Fibroblast of skin of abdomen (primary cell): ENCODE data around the gene E2F1.
"Not testable (repeated sequence)": the region's sequence is repeated elsewhere in the genome, so short reads cannot be mapped to it uniquely, and the experiment has no call there.

ENCODE experiments used
- DNase-seq: peaks from one replicate; pipeline ENCODE4 v3.0.0-alpha.2; 2013

E2F1 gene

DNA sequence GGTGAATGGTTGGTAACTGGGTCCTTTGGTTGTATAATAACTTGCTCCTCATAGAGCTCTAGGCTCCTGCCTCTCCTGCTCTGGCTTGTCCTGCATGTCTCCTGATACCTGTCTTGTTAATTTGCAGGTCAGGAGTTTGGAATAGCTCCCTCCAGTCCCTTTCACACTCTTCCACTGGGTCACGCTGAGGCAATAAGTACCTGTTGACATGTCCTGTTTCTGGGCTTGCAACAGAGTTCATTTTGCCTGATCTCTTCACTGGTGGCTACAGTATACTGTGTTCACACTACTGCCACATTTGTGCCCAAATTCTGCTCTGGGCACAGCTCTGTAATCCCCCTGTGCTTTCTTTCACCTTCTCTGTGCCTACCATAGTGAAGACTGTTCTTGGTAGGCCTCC is 49.4 kb downstream of the E2F1 start:
- no peak for DNase-seq

DNA sequence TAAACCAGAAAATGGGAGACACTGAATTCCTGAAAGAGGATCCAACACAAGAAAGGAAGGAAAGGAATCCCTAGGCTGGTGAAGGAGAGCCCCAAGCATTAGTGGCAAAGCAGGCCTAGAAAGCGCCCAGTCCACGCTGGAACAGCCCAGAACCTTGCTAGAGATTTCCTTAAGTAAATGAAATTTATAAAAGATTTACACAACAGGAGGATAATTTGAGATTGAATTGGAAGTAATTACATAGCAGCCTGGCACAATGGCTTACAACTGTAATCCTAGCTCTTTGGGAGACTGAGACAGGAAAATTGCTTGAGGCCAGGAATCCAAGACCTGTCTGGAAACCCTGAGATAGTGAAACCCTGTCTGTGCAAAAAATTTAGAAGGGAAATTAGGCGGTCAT is 50.8 kb downstream of the E2F1 start:
- no peak for DNase-seq

- not testable (repeated sequence) for DNase-seq
These were observed 54.3 kb downstream of the E2F1 start for GRCh38 chr20:33631910-33632309.

DNA sequence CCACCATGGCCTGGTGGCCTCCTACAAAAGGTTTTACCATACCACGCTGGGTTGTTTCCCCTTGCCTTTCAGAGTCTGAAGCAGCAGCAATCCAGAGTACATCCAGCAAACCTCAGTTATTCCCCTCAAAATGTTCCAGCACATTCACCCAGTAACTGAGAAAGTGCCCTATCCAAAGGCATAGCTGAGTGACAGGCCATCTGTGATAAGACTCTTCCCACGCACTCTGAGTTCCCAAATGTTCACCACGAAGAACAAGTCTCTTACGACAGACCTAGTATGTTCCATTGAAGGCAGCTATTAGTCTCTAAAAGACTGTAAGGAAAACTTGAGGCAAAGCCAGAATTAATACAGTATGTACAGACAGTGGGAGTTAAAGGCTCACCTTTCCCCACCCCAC is 55.7 kb downstream of the E2F1 start:
- no peak for DNase-seq

GRCh38 chr20:33629979-33630378 is 56.2 kb downstream of the E2F1 start:
- no peak for DNase-seq

- no peak for DNase-seq
These were observed 56.7 kb downstream of the E2F1 start for GRCh38 chr20:33629533-33629932.

GRCh38 chr20:33627577-33628216 is 58.5 kb downstream of the E2F1 start:
- DNase-seq, result no peak

GRCh38 chr20:33626190-33626589 is 60.0 kb downstream of the E2F1 start:
- no peak for DNase-seq
